Right lobe of liver (tissue), 6 donors: ENCODE measurements around the gene RAD9A. TPM values are rescaled to one million over a fixed set of nuclear protein-coding genes. Genes with fewer than 3 reads are reported as not detected.
A peak's percentile ranks its signal among the peaks of the same experiment; 100 is the strongest.
"Not testable (repeated sequence)": the region's sequence is repeated elsewhere in the genome, so short reads cannot be mapped to it uniquely, and the experiment has no call there.

ENCODE experiments used
- ATAC-seq, 4 donors: fragments of 200-7000 bp; cut with Tn5 transposase; one replicate each; pipeline ENCODE4 v1.9.1; 2020; ENCODE audit warnings: mild to moderate bottlenecking in 4 of 4, moderate library complexity in 4 of 4
- DNase-seq, 3 donors: peaks; one replicate each; pipeline ENCODE4 v3.0.0-alpha.2; 2020
- H3K27ac ChIP-seq, 3 donors: fragments of 200-600 bp; one replicate each; pipeline ENCODE4 v1.8.0; 2022
- H3K27me3 ChIP-seq, 2 donors: fragments of 200-600 bp; one replicate each; pipeline ENCODE4 v1.8.0; 2022
- H3K36me3 ChIP-seq, 4 donors: fragments of 200-600 bp; sonication (generic) in 1 of 4; one replicate each; pipeline versions ENCODE4 v1.5.1 to v1.8.0; 2017 to 2022; ENCODE audit warnings: control low read depth in 1 of 4
- H3K4me1 ChIP-seq, 4 donors: fragments of 200-600 bp; sonication (generic) in 1 of 4; one replicate each; pipeline versions ENCODE4 v1.5.1 to v1.8.0; 2017 to 2022; ENCODE audit warnings: control low read depth in 1 of 4
- H3K4me3 ChIP-seq, 3 donors: fragments of 200-600 bp; one replicate each; pipeline ENCODE4 v1.8.0; 2022
- H3K9me3 ChIP-seq, 4 donors: fragments of 200-600 bp; sonication (generic) in 1 of 4; one replicate each; pipeline versions ENCODE4 v1.5.1 to v1.8.0; 2017 to 2022; ENCODE audit warnings: control low read depth in 1 of 4
- POLR2A ChIP-seq: fragments of 450-650 bp; IDR thresholded peaks from one replicate; pipeline ENCODE4 v1.6.1; 2017; ENCODE audit warnings: antibody characterized with exemption, mild to moderate bottlenecking
- WGBS: methylation state at CpG from one replicate; pipeline ENCODE4 v1.1.6; 2018; ENCODE audit warnings: low coverage, low lambda C conversion rate; ENCODE audit not compliant: insufficient coverage; ENCODE audit errors: missing lambda C conversion rate; 5-methylcytosine and 5-hydroxymethylcytosine counted together
- intact Hi-C, 2 donors: fragments of 100-400 bp; cut with DNase I; formaldehyde crosslinking; loops; one replicate each; pipeline versions ENCODE4 v1.11.2 to v1.14.1; 2022
- total RNA-seq, 6 experiments: library from RNA; depleted of rRNA in 2 of 6; stranded (reverse); fragments of >200 nt in 2 of 6; fragmentation: NEBNext Ultra II Directional in 3 of 6; extraction: Animal tissue kit (Norgen Biotek cat#: 25700) in 3 of 6; gene quantifications; one replicate each; pipeline versions ENCODE4 v1.1.0 to v1.2.4, GENCODE V29; 2016 to 2023
- TF ChIP-seq, protein P1 (sequence below), 4 donors: fragments of 200-600 bp in 3 of 4; fragments of 450-650 bp in 1 of 4; IDR thresholded peaks; one replicate each; pipeline versions ENCODE4 v1.5.1 to v1.8.0; 2016 to 2022; ENCODE audit warnings: antibody characterized with exemption in 4 of 4, mild to moderate bottlenecking in 2 of 4
- donor health status: DM: no; HTN: yes; CAD: no.
- donor health status: DM: no; HTN: no; CAD: no.
- donor health status: DM: no; HTN: no; CAD: no.
- donor health status: DM: no; HTN: yes; CAD: no.
- donor health status: DM: no; HTN: yes; CAD: no.

The RAD9A gene
- total RNA-seq, 6 experiments from 2014 or later = 5.3 to 13.2 (median 6.2) TPM

DNA sequence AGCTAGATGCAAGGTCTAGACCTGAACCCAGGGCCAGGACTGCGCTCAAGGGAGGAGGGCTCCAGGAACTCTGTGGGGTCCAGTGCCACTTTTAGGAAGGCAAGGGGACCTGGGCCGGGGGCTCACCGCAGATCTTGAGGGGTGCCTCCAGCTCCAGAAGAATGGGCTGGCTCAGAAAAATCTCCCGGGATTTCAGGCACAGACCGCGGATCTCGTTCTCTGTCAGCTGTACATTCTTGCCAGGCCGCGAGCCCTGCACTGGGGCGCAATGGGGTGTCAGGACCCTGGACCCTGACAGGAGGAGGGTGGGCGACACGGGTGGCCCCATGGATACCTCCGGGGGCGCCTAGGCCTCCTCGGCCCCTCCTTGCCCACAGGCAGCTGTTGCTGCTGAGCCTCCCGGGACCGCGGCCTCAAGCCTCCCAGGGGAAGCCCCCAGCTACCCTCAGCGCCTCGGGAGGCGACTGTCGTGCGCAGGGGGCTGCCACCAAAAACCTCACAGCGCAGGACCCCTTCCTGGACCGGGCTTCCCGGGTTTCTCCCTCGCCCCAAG is 9.2 kb downstream of the RAD9A start:
- H3K36me3 ChIP-seq = peaks cover 3 to 31% (median 17%) of the 10 kb centered on the region in 4 donors
- 25% methylated on average over 1 of the region's 27 CpGs for WGBS
- DNase-seq (no peak), ATAC-seq (no peak)
- H3K4me3 ChIP-seq = peak overlapping the region; percentile 95 to 99 (median 98)
- intact Hi-C loops = no loop called here
- peak overlapping the region; percentile 77 to 90 (median 88) for H3K27ac ChIP-seq
- no peaks in the 10 kb centered on the region for H3K9me3 ChIP-seq
- no peak for TF ChIP-seq POLR2A
- TF ChIP-seq, protein P1, sequence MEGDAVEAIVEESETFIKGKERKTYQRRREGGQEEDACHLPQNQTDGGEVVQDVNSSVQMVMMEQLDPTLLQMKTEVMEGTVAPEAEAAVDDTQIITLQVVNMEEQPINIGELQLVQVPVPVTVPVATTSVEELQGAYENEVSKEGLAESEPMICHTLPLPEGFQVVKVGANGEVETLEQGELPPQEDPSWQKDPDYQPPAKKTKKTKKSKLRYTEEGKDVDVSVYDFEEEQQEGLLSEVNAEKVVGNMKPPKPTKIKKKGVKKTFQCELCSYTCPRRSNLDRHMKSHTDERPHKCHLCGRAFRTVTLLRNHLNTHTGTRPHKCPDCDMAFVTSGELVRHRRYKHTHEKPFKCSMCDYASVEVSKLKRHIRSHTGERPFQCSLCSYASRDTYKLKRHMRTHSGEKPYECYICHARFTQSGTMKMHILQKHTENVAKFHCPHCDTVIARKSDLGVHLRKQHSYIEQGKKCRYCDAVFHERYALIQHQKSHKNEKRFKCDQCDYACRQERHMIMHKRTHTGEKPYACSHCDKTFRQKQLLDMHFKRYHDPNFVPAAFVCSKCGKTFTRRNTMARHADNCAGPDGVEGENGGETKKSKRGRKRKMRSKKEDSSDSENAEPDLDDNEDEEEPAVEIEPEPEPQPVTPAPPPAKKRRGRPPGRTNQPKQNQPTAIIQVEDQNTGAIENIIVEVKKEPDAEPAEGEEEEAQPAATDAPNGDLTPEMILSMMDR (IDR thresholded peaks at IDR 0.05) = no peak
- peaks cover 0 to 24% (median 5%) of the 10 kb centered on the region in 4 donors for H3K4me1 ChIP-seq
- no peaks in the 10 kb centered on the region for H3K27me3 ChIP-seq

DNA sequence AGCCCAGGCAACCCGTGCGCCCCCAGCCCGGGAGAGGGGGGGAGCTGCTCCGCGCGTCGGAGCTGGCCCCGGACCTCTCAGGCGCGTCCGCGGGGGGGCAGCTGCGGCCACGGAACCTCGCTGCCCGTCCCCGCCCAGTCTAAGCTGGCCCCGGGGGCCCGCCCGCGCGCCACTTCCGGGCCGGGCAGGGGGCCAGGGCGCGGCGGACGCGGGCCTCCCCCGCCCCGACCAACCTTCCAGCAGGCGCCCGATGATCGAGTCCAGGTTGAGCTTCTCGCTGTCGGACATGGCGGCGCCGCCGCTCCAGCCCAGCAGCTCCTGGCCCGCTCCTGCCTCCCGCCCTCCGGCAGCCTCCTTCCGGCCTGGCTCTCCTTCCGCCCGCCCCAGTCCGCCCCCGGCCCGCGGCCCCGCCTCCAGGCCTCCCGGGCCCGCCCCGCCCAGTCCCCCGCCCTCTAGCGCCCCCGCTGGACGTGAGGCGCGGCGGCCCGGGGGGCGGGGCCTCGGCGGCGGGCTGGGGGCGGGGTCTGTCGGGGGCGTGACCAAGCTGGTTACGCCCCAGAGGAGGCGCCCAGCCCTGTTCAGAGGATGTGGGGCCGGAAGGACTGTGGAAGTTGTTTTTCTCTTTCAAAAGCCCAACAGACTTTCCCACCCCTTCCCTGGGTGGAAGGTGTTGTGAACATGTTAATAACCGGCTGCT is 9.9 kb downstream of the RAD9A start, which contains the start of gene PPP1CA:
TSS of gene PPP1CA (minus strand) at position 364 of the 697 bp plus-strand sequence. CDS start at position 288, 76 bp downstream.
- Histone ChIP-seq H3K4me3 (peak within 1 kb of the TSS; percentile 95 to 99 (median 98)), H3K36me3 (peaks cover 3 to 31% (median 17%) of the 10 kb centered on the region in 4 donors), H3K27ac (peak within 1 kb of the TSS; percentile 77 to 90 (median 88)), H3K4me1 (peaks cover 0 to 24% (median 5%) of the 10 kb centered on the region in 4 donors), H3K27me3 (no peaks in the 10 kb centered on the region), H3K9me3 (no peaks in the 10 kb centered on the region)
- peak; percentile 67 for TF ChIP-seq POLR2A
- TF ChIP-seq, protein P1 (IDR thresholded peaks at IDR 0.05) = peak; percentile 28 to 76 (median 38)
- DNase-seq (peak; percentile 93 to 95 (median 94)), ATAC-seq (peak; percentile 82 to 93 (median 86))
- intact Hi-C loops = no loop called here
- WGBS = 0% methylated on average over 9 of the region's 73 CpGs

DNA sequence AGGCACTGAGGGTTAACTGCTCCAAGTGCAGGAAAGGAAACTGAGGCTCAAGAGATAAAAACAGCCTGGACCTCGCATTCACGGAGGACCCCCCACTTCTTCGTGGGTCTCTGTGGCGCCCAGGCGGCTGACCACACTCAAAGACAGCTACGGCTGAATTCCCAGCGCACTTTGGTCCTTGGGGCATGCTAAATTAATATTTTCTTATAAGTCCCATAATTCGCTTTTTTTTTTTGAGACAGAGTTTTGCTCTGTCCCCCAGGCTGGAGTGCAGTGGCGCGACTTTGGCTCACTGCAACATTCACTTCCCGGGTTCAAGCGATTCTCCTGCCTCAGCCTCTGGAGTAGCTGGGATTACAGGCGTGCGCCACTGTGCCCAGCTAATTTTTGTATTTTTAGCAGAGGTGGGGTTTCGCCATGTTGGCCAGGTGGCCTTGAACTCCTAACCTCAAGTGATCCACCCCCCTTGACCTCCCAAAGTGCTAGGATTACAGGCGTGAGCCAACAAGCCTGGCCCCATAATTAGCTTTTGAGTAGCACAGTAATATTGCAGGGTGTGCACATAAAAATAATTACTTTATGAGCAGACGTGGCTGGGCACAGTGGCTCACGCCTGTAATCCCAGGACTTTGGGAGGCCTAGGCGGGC is 10.5 kb downstream of the RAD9A start:
- peaks cover 3 to 30% (median 14%) of the 10 kb centered on the region in 4 donors for H3K36me3 ChIP-seq
- H3K27me3 ChIP-seq, intact Hi-C loops, ATAC-seq, H3K9me3 ChIP-seq, DNase-seq: not testable (repeated sequence)
- peaks cover 0 to 24% (median 5%) of the 10 kb centered on the region in 4 donors for H3K4me1 ChIP-seq
- H3K27ac ChIP-seq = peak overlapping the region in 2 of 3 donors; percentile 73 to 88
- 58% methylated on average over 15 of the region's 19 CpGs for WGBS
- peak overlapping the region in 2 of 3 donors; percentile 26 to 98 for H3K4me3 ChIP-seq

DNA sequence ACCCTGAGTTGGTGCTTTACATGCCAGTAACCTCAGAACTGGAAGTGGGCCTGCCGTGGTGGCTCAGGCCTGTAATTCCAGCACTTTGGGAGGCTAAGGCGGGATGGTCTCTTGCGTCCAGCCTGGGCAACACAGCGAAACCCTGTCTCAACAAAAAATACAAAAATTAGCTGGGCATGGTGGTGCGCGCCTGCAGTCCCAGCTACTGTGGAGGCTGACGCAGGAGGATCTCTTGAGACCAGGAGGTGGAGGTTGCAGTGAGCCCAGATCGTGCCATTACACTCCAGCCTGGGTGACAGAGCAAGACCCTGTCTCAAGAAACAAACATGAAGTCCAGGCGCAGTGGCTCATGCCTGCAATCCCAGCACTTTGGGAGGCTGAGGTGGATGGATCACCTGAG is 11.3 kb downstream of the RAD9A start:
- H3K27ac ChIP-seq, H3K27me3 ChIP-seq, H3K9me3 ChIP-seq, DNase-seq, intact Hi-C loops, H3K4me3 ChIP-seq, ATAC-seq: not testable (repeated sequence)
- 85% methylated on average over 6 of the region's 9 CpGs for whole genome bisulfite sequencing
- peaks cover 0 to 22% (median 9%) of the 10 kb centered on the region in 4 donors for H3K36me3 ChIP-seq
- peaks cover 0 to 24% (median 5%) of the 10 kb centered on the region in 4 donors for H3K4me1 ChIP-seq

DNA sequence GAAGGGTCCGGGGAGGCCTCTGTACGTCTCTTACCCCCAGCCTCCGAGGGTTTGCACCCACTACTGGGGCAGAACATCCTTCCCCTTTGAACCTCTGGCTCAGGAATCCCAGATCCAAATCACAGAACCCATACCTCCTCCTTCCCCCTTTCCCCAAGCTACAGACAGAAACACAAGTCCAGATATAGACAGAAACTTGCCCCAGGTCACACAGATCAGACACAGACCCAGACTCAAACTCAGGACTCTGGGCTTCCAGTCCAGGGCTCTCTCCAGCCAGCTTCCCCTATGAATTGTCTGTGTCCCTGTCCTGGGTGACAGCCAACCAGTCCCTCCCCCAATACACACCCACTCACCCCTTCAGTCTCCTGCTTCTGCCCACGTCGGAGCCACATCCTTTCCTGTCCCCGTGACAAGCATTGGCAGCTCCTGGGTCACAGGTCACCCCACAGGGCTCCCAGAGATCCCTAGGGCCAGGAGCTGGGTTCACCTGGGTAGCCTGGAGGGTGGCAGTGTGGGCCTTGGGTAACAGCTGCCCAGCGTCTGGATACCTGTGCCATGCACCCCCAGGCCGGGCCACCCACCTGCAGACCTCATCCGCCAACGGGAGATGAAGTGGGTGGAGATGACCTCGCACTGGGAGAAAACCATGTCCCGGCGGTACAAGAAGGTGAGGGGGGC is 12.9 kb downstream of the RAD9A start:
- no peaks in the 10 kb centered on the region for H3K27me3 ChIP-seq
- H3K27ac ChIP-seq = peak overlapping the region in 1 of 3 donors; percentile 38
- peak overlapping the region in 1 of 3 donors; percentile 44 for H3K4me3 ChIP-seq
- TF ChIP-seq, protein P1 (IDR thresholded peaks at IDR 0.05) = no peak
- peaks cover 0 to 7% (median 0%) of the 10 kb centered on the region in 4 donors for H3K36me3 ChIP-seq
- DNase-seq = peak in 1 of 3 donors; percentile 46
- 25% methylated on average over 8 of the region's 13 CpGs for WGBS
- intact Hi-C loops = no loop called here
- H3K4me1 ChIP-seq = peaks cover 0 to 24% (median 5%) of the 10 kb centered on the region in 4 donors
- ATAC-seq = no peak
- H3K9me3 ChIP-seq = no peaks in the 10 kb centered on the region
